HL-60 (cell line): ENCODE results near the gene COPZ2.

Experiments used
- DNase-seq, 2 experiments: peaks; one replicate each; pipeline ENCODE4 v3.0.0-alpha.2; 2010 to 2020; ENCODE audit warnings: low read depth in 1 of 2, low spot score in 1 of 2
- H3K27ac ChIP-seq: fragments of 250-450 bp; sonication (Bioruptor Pico); replicated peaks from 2 replicates; pipeline ENCODE4 v1.5.1; 2020; ENCODE audit warnings: mild to moderate bottlenecking, moderate library complexity
- H3K27me3 ChIP-seq: fragments of 250-450 bp; sonication (Bioruptor Pico); 2 replicates; pipeline ENCODE4 v1.5.1; 2021; ENCODE audit warnings: mild to moderate bottlenecking, moderate library complexity; ENCODE audit not compliant: insufficient read depth, poor library complexity, severe bottlenecking
- H3K4me3 ChIP-seq: replicated peaks from 2 replicates; pipeline ENCODE4 v1.5.1; 2011; ENCODE audit warnings: mild to moderate bottlenecking, control low read depth, low read length; ENCODE audit not compliant: insufficient read depth
- GABPA ChIP-seq: IDR thresholded peaks from 2 replicates; pipeline ENCODE4 v1.6.1; 2012; ENCODE audit warnings: low read depth
- POLR2AphosphoS5 ChIP-seq: IDR thresholded peaks from 2 replicates; pipeline ENCODE4 v1.6.1; 2012; ENCODE audit warnings: low read depth
- SPI1 ChIP-seq: IDR thresholded peaks from 2 replicates; pipeline ENCODE4 v1.6.1; 2012; ENCODE audit warnings: low read depth, mild to moderate bottlenecking, borderline replicate concordance
- TF ChIP-seq, protein P1 (sequence below): IDR thresholded peaks from one replicate; pipeline ENCODE4 v1.5.1; 2011; ENCODE audit warnings: low read length, control low read depth, inconsistent platforms; ENCODE audit not compliant: insufficient read depth
- TF ChIP-seq, protein P2 (sequence below): IDR thresholded peaks from 2 replicates; pipeline ENCODE4 v1.6.1; 2012; ENCODE audit warnings: low read depth; ENCODE audit not compliant: insufficient replicate concordance

COPZ2 gene

DNA sequence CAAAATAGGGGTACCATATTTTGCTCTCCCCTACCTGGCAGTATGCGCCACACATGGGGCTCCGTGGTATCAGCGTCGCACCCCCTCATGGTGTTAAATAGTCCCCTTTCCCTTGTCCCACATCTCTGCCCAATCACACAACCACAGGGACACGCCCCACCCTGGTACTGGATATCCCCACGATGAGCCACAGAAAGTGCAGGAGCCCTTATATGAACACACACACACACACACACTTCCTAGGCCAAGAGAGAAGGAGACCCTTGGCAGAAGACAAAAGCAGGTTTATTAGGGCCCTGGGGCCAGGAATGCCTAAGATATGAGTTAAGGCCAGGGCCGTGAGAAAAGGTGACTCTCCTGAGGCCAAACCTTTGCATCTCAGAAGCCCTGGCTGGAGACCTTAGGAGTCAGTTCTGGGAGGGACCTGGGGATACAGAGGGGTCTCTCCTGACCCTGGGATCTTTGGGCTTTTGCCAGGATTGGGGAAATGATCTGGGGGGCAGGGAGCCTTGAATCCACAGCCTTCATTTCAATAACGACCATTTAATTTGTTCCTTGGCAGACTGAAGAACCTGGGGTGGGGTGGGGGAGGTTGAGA is 11.6 kb downstream of the COPZ2 start:
- no peaks in the 10 kb centered on the region for H3K27me3 ChIP-seq
- TF ChIP-seq, protein P1, sequence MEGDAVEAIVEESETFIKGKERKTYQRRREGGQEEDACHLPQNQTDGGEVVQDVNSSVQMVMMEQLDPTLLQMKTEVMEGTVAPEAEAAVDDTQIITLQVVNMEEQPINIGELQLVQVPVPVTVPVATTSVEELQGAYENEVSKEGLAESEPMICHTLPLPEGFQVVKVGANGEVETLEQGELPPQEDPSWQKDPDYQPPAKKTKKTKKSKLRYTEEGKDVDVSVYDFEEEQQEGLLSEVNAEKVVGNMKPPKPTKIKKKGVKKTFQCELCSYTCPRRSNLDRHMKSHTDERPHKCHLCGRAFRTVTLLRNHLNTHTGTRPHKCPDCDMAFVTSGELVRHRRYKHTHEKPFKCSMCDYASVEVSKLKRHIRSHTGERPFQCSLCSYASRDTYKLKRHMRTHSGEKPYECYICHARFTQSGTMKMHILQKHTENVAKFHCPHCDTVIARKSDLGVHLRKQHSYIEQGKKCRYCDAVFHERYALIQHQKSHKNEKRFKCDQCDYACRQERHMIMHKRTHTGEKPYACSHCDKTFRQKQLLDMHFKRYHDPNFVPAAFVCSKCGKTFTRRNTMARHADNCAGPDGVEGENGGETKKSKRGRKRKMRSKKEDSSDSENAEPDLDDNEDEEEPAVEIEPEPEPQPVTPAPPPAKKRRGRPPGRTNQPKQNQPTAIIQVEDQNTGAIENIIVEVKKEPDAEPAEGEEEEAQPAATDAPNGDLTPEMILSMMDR, result no peak
- TF ChIP-seq SPI1 (no peak), POLR2AphosphoS5 (no peak), GABPA (no peak)
- TF ChIP-seq, protein P2, sequence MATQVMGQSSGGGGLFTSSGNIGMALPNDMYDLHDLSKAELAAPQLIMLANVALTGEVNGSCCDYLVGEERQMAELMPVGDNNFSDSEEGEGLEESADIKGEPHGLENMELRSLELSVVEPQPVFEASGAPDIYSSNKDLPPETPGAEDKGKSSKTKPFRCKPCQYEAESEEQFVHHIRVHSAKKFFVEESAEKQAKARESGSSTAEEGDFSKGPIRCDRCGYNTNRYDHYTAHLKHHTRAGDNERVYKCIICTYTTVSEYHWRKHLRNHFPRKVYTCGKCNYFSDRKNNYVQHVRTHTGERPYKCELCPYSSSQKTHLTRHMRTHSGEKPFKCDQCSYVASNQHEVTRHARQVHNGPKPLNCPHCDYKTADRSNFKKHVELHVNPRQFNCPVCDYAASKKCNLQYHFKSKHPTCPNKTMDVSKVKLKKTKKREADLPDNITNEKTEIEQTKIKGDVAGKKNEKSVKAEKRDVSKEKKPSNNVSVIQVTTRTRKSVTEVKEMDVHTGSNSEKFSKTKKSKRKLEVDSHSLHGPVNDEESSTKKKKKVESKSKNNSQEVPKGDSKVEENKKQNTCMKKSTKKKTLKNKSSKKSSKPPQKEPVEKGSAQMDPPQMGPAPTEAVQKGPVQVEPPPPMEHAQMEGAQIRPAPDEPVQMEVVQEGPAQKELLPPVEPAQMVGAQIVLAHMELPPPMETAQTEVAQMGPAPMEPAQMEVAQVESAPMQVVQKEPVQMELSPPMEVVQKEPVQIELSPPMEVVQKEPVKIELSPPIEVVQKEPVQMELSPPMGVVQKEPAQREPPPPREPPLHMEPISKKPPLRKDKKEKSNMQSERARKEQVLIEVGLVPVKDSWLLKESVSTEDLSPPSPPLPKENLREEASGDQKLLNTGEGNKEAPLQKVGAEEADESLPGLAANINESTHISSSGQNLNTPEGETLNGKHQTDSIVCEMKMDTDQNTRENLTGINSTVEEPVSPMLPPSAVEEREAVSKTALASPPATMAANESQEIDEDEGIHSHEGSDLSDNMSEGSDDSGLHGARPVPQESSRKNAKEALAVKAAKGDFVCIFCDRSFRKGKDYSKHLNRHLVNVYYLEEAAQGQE, result no peak
- no peak for DNase-seq
- no peak overlapping the region for H3K27ac ChIP-seq
- peak overlapping the region; percentile 52; the same call in 1 of the 2 replicates for H3K4me3 ChIP-seq

DNA sequence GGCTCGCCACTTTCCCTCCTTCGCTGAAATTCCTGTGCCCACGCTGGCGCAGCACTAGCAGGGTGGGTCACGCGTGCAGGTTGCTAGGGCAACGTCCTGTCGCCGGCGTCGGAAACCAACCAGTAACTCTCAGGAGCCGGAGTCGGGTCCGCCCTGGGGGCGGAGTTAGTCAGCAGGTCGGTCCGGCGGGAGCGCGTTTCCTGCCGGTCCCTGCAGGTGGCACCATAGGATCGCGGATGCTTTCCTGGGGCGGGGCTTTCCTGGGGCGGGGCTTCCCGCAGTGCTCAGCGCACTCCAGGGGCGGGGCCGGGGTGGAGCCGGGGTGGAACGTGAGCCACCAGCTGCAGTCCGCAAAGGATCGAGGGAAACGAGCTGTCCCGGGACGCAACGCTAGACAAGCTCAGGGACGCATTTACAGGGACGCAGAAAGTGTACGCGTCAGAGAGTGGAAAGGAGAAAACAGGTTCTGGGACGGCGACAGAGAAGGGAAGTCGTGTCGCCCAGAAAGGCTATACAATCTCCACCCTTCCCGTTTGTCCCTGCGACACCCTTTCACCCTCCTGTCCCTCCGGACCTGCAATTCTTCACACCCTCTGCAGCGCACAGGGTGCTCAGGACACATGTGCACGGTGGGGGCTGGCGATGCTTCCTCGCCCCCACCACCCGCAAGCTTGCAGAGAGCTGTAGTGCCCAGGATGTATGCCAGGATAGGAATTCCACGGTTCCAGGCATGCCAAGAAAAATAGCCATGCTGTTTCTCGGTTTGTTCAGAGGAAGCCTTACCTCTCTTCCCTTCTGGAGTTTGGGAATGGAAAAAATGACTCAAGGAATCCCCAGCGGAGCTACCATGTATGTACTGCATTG is 12.3 kb downstream of the COPZ2 start:
- peak; percentile 93 to 97 for DNase-seq
- Histone ChIP-seq H3K27ac (peak overlapping the region; percentile 58), H3K4me3 (peak overlapping the region; percentile 52), H3K27me3 (no peaks in the 10 kb centered on the region)
- TF ChIP-seq SPI1 (peak; percentile 6; the same call in 1 of the 2 replicates), GABPA (no peak), POLR2AphosphoS5 (no peak)
- TF ChIP-seq, protein P1, result peak; percentile 81
- TF ChIP-seq, protein P2, result no peak

DNA sequence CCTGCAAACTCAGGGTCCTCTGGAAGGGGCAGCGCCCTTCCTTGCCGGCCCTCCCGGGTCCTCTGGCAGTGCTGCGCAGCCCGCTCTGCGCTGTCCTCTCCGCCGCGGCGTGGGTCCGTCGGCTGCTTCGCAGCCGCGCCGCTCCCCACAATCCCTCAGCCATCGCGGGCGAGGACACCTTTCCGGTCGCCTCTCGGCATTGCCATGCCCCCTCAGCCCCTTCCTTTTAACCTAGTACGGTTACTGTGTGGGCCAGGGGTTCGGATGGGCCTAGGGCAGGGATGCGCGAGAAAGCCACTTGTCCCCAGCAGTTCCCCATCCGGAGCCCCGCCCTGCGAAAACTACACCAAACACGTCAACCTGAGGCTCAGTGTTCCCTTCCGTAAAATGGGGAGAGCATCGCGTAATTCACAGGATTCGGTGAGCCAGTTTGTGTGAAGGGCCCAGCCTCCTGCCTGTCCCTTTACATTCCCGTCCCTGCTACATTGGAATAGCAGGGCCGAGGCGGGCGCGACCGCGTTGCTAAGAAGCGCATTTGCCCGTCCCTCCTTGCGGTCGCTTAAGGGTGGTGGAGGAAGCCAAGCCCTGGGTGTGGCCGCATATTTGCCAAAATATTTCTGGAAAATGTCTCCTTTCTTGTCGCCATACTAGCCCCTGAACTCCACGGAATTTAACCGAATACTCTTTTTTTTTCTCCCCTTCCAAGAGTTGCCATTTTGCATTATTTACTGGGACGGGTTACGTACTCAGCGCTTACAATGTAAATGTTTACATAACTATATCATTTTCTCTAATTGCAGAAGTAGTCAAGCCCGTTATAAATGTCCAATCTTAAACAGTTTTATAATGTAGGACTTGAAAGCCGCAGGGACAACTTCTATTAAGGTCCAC is 13.2 kb downstream of the COPZ2 start:
- H3K27ac ChIP-seq, result peak overlapping the region; percentile 58
- DNase-seq, result peak in 1 of 2 experiments; percentile 41
- no peaks in the 10 kb centered on the region for H3K27me3 ChIP-seq
- peak overlapping the region; percentile 39 for H3K4me3 ChIP-seq
- TF ChIP-seq GABPA (no peak), SPI1 (no peak), POLR2AphosphoS5 (no peak)
- TF ChIP-seq, protein P1, result no peak
- TF ChIP-seq, protein P2, result no peak
